Right ventricle myocardium inferior (tissue), 1 donor: ENCODE data around the gene ANAPC7. TPM values are rescaled to one million over a fixed set of nuclear protein-coding genes. Genes with fewer than 3 reads are reported as not detected.
"Not testable (repeated sequence)": the region's sequence is repeated elsewhere in the genome, so short reads cannot be mapped to it uniquely, and the experiment has no call there.

ENCODE experiments used
- ATAC-seq: fragments of 200-7000 bp; cut with Tn5 transposase; one replicate; pipeline ENCODE4 v1.9.1; 2020; ENCODE audit warnings: mild to moderate bottlenecking, moderate library complexity
- DNase-seq: peaks from one replicate; pipeline ENCODE4 v3.0.0; 2021; ENCODE audit errors: missing footprints
- intact Hi-C: fragments of 100-400 bp; cut with DNase I; formaldehyde crosslinking; loops from one replicate; pipeline ENCODE4 v1.11.0; 2022
- total RNA-seq: library from RNA; stranded (reverse); fragmentation: NEBNext Ultra II Directional; extraction: Animal tissue kit (Norgen Biotek cat#: 25700); gene quantifications from one replicate; pipeline ENCODE4 v1.2.1, GENCODE V29; 2021
- donor health status: DM: no; HTN: yes; CAD: no; lungs with severe emphysema.

The ANAPC7 gene
- total RNA-seq, 1 donor from 2014 or later, result 34.4 TPM

DNA sequence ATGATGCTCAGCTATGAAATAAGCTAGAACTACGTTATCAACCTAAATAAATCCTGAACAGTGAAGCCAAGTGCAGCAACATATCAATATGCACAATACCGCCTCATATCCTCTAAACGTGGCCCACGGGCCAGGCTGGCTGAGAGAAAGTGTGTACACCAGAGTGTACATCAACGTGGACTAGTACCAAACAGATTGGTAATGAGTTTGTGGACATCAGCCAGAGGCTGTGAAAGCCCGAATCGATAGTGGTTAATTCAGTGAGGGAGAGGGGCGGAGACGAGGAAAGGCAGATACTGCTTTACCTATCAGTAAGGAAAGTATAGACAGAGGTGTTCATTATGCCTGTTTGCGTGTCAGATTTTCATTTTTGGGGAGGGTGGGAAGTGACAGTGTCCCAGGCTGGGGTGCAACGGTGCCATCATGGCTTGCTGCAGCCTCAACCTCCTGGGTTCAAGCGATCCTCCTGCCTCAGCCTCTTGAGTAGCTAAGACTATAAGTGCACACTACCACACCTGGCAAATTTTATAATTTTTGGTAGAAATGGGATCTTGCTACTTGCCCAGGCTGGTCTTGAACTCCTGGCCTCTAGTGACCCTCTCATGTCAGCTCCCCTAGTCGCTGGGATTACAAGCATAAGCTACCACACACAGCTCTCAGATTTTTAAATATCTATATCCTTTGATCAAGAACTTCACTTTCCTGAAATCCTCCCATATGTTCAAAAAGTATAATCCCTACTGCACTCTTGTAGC is 50.1 kb downstream of the ANAPC7 start:
- ATAC-seq (peak; percentile 20), DNase-seq (no peak)
- intact Hi-C loops, result no loop called here

DNA sequence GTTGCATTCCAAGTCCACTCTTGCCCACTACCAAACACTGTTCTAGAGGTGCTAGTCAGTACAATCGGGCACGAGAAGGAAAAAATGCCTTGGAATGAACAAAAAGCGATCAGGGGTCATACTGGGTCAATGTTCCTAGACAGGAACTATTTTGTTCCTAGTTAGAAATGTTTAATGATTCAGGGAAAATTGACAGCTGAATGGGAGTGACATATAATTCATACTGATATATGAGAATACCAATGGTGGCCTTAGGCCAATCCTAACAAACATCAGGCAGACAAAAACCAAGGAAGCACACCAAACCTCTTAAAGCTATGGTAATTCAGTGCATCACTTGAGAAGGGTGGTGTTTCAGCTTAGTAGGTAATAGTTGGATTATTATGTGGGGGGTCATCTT is 51.1 kb downstream of the ANAPC7 start:
- intact Hi-C loops, result no loop called here
- DNase-seq (no peak), ATAC-seq (no peak)

DNA sequence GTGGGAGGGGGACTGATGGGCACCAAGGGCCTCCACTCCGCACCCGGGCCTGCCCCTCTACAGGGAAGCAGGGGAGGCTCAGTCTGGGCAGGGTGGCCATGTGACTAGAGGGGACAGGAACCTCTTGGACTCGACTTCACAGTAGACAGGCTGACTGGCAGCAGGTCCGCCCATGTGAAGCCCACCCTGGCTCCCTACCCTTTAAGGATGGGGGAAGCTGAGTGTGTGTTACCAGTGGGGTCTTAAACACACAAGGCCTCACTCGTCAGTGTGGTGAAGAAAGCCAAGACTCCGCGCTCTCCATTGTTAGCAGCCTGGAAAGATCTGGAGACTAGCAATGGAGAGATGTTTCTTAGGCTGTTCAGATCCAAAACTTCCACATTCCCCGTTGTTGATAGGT is 52.4 kb downstream of the ANAPC7 start:
- intact Hi-C loops, result no loop called here
- ATAC-seq (no peak), DNase-seq (no peak)

DNA sequence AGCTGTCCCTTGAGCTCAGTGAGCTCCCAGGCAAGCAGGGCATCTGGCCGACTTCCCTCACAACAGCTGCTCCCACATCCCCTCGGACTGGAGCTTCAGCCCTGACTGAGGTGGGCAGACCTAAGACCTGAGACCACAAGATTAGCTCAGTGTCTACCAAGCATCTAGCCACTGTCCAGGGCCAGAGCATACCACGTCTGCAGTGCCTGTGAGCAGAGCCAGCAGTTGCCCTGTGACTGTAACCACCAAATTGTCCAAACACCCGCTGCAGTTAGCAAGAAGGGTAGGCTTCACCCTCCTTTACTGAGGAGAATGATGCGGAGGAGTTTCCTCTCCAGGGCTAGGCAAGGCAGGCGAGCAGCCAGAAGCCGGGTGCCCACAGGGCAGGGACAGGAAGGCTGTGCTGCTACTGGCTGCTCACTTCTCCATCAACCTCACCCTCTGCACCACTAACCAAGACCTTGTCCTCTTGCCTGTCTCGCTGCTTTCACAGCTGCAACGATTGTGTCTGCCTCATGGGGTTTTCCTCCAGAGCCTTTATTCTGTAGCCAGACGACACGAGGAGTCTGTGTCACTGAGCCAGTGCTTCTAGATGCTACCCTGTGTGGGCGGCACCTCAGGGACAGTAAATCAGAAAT is 53.9 kb downstream of the ANAPC7 start:
- intact Hi-C loops, result no loop called here
- DNase-seq (peak; percentile 57), ATAC-seq (no peak)

DNA sequence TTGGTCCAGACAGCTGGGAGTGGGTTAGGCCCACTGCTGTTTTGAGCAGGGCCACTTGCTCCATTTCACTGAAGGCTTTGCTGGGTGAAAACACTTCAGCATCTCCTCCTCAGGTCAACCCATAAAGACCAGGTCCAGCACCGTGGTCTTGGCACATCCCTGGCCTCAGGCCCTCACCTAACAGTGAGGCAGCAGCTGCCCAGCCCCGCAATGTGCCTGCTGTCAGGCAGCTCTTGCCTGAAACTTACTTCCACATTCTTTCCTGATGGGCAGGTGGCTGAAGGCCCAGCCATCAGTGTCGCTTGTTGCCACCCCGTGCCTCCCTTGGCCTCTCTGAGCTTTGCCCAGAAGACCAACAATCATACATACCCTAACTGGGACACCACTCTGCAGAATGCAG is 54.4 kb downstream of the ANAPC7 start:
- DNase-seq, result no peak
- no peak for ATAC-seq
- intact Hi-C loops, result no loop called here

DNA sequence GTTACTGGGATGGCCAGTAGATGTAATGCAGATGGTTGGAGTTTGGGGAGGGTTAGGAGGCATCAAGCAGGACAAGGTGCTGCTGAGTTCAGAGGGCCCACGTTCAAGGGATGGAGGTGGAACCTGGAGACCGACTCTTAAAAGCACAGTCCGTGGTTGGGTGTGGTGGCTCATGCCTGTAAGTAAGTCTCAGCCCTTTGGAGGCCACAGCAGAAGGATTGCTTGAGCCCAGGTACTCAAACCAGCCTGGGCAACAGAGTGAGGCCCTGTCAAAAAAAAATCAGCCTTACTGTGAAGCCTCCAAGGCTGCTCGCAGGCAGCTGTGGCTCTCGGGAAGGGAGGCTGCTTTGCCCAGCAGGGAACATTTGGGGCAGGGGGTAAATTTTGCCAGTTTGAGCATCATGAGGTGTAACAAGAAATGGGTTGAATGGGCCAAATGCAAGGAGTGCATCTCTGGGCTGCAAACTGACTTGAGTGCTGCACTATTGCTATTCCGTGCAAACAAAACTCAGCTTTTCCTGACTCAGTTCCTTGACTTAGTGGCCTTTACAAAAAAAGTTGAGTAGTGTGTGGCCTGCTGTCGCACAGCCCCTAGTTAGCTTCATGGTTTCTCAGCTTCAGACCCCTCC is 55.0 kb downstream of the ANAPC7 start:
- ATAC-seq (no peak), DNase-seq (no peak)
- intact Hi-C loops, result no loop called here

DNA sequence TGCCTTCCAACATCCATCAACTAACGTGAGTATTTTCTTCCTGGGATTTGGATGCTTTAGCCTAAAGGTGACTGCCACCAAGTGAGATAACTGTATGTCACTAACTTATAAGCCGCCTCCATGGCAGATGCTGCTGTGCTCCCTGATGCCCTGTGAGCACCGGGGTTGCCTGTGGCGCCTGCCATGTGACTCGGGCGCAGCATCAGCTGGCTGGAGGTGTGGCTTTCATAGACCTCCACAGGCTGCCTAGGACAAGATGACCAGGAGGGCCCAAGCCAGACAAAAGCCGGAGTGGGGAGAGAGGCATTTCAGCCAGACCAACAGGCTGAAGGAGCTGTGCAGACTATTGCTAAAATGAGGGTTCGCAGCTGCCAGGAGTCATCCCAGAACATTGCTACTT is 55.7 kb downstream of the ANAPC7 start:
- no peak for ATAC-seq
- intact Hi-C loops, result no loop called here
- DNase-seq, result peak; percentile 54

DNA sequence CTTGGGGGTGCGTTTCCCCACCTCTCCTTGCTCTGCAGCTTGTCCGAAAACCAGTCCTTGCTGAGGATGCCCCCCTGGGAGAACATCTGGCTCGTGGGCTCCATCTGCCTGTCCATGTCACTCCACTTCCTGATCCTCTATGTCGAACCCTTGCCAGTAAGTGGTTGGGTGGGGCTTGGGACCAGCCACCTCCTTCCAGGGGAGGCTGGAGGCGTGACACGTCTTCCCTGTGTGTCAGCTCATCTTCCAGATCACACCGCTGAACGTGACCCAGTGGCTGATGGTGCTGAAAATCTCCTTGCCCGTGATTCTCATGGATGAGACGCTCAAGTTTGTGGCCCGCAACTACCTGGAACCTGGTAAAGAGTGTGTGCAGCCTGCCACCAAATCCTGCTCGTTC is 57.5 kb downstream of the ANAPC7 start:
- ATAC-seq, result no peak
- DNase-seq, result no peak
- intact Hi-C loops, result no loop called here

DNA sequence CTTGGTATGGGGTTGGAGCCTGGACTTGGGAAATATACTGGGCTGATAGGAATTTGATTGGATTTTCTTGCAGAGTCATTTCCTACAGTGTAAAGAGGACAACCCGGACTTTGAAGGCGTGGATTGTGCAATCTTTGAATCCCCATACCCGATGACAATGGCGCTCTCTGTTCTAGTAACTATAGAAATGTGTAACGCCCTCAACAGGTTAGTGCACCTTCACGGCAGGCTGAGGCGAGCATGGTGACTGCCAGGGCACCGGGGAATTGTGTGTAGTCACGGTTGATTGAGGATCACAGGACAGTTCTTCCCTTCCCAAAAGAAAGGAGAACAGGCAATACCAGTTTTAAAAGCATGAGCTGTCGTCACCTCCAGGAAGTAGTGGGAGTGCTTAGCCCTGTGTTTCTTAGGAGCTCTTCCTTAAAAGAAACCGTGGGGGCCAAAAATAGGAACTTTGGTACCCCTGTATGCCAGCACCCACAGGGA is 58.3 kb downstream of the ANAPC7 start:
- DNase-seq, result no peak
- intact Hi-C loops, result no loop called here
- peak; percentile 26 for ATAC-seq

DNA sequence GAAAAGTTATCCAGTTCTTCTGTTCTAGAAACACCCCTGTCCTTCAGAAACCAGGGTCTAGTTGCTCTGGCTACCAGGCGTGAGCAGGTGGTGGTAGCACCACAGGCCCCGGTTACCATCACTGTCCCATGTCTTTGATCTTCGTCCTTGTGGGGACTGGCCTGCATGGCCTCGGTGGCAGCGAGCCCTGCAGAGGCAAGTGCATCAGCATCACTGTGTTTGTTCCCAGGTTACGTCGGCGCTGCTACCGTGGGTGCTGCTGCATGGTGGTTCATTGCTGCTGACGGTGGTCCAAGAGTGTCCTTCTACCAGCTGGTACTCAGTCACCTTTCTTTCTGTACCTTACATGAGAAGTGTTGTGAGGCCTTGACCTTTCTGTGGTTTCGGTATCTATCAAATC is 58.9 kb downstream of the ANAPC7 start:
- ATAC-seq (no peak), DNase-seq (no peak)
- intact Hi-C loops, result no loop called here

DNA sequence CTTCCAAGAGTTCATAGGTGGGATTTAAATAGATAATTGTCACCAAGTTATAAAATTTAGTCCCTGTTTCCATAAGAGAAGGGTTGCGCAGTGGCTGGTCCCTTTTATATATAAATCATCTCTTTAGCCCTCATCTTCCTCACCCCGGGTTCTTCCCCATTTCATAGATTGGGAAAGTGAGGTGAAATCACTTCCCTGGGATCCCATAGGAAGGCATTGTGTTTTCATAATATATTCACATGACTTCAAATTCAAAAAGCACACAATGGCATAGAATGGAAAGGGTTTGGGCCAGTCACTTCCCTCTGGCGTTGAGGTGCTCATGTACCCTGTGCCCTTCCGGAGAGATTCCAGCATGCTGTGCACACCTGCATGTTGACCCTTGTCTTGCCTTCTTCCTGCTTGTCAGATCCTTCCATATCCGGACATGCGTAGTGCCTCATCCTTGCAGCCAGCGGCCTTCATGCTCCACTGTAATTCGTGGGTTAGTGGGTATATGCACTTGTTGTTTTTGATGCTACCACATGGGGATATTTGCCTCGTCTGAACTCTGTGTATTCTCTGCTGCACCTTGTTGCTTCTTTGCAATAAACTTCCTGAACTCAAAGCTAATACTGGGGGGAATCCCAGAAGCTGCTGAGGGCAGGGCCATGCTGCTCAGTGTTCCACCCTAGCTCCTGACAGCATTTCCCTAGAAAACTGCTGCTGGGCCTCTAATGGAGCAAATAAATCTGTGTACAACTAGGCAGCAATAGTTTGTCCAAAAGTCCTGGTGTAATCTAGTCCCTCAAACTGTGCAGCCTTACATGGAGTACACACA is 59.6 kb downstream of the ANAPC7 start:
- intact Hi-C loops, result no loop called here

DNA sequence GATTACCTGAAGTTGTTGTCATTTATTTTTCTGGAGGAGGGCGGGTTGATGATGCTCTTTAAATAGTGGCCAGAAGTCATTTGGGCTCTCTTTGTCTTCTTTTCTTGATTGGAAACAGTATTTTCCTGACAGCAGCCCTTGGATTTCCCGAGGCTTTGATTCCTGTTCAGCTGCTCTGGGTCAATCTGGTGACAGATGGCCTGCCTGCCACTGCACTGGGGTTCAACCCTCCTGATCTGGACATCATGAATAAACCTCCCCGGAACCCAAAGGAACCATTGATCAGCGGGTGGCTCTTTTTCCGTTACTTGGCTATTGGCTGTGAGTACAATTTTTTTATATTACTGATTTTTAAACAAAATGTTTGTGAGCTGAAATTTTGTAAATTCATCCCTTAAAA is 60.4 kb downstream of the ANAPC7 start:
- DNase-seq, result no peak
- intact Hi-C loops, result no loop called here
- ATAC-seq, result no peak

More for the DNA sequence above, 59.6 kb downstream of the ANAPC7 start:
- ATAC-seq (no peak), DNase-seq (no peak)

DNA sequence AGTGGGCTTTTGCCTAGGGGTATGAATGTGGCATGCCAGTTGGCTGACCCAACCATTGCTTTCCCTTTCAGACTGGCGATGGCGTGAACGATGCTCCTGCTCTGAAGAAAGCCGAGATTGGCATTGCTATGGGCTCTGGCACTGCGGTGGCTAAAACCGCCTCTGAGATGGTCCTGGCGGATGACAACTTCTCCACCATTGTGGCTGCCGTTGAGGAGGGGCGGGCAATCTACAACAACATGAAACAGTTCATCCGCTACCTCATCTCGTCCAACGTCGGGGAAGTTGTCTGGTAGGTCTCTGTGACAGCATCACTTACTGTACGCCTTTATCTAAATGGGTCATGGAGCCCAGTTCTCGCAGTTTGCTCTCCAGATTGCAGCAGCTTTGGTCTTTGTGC is 61.4 kb downstream of the ANAPC7 start:
- DNase-seq (peak; percentile 47), ATAC-seq (no peak)
- intact Hi-C loops, result no loop called here

DNA sequence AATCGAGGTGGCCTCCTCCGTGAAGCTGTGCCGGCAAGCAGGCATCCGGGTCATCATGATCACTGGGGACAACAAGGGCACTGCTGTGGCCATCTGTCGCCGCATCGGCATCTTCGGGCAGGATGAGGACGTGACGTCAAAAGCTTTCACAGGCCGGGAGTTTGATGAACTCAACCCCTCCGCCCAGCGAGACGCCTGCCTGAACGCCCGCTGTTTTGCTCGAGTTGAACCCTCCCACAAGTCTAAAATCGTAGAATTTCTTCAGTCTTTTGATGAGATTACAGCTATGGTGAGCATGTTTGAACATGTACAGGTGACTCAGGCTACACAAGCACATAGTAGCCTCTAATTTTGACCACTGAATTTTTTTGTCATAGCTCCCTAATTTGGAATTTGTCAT is 62.8 kb downstream of the ANAPC7 start:
- DNase-seq (peak; percentile 55), ATAC-seq (no peak)
- intact Hi-C loops, result no loop called here

DNA sequence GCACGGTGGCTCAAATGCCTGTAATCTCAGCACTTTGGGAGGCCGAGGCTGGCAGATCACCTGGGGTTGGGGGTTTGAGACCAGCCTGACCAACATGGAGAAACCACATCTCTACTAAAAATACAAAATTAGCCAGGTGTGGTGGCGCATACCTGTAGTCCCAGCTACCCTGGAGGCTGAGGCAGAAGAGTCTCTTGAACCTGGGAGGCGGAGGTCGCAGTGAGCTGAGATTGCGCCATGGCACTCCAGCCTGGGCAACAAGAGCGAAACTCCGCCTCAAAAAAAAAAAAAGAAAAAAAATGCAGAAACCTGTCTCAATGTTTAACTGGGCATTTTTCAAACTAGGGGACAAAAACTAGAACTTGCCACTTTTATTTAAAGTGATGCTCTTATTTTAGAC is 63.2 kb downstream of the ANAPC7 start:
- intact Hi-C loops, ATAC-seq, DNase-seq: not testable (repeated sequence)

DNA sequence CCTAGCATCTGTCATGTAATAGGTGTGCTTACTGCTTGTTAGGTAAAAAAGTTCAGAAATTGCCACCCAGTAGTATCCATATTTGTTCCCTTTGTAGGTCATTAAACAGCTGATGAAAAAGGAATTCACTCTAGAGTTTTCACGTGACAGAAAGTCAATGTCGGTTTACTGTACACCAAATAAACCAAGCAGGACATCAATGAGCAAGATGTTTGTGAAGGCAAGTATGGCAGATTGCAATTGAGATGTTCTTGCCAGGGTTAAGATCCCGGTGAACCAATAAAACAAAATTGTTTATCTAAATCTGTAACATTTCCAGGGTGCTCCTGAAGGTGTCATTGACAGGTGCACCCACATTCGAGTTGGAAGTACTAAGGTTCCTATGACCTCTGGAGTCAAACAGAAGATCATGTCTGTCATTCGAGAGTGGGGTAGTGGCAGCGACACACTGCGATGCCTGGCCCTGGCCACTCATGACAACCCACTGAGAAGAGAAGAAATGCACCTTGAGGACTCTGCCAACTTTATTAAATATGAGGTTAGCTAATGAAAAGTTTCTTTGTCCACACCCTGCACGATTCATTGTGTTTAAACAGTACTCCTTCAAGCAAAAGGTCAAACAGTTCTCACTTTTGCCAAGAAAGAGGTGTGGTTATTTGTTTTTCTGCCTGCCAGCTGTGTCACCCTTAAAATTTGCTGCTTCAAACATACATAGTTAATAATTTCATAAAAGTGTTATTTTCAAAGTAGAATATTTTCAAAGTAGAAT is 64.1 kb downstream of the ANAPC7 start:
- DNase-seq (no peak), ATAC-seq (no peak)
- intact Hi-C loops, result no loop called here

DNA sequence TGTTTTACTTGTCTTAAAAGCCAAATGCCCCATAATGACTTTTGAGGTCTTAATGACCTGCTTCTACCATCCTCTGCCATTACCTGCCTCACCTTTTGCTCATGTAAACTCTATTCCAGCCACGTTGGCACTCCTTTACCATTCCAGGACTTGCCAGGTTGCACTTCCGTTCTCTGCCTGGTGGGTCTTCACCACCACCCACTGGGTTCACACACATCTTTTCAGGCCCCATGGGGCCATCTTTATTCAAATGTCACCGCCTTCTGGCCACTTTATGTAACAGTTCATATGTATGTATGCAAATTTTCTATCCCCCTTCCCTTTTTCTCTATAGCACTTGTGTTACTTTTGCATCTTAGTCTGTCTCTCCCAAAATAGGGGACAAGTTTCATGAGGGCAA is 64.8 kb downstream of the ANAPC7 start:
- intact Hi-C loops, result no loop called here
- DNase-seq, result no peak
- ATAC-seq, result no peak

DNA sequence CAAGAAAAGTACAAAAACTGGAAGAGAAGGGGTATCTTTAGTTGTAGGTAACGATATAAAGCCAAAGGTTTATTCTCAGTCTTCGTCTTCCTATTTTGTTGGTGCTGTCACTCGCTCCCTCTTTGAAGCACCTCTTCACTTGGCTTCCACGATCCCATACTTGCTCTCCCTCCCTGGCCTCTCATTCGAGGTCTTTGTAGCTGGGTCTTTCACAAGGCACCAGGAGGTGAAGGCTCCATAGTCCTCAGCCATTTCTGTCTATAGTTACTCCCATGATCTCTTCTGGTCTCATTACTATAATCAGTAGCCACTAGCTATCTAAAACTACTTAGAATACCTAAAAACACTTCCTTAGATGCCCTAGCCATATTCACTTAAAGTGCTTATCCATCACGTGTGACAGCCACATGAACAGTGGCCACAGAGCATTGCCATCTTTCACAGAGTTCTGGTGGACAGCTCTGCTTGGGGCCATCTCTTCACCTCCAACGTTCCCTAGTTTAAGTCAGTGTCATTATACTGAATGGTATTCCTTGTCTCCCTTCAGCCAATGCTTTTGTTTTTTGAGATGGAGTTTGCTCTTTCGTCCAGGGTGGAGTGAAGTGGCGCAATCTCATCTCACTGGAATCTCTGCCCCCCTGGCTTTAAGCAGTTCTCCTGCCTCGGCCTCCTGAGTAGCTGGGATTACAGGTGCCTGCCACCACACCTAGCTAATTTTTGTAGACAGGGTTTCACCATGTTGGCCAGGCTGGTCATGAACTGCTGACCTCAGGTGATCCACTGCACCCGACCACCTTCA is 65.4 kb downstream of the ANAPC7 start:
- DNase-seq, result no peak
- ATAC-seq, result no peak
- intact Hi-C loops, result no loop called here
